HEK293 (cell line): ENCODE data around the gene TIMM10.

Experiments used
- CTCF ChIP-seq: fragments of 450-650 bp; formaldehyde crosslinking; IDR thresholded peaks from 2 replicates; pipeline ENCODE4 v1.5.1; 2016; ENCODE audit warnings: missing biosample characterization, missing genetic modification characterization
- ZNF138 ChIP-seq: fragments of 450-650 bp; formaldehyde crosslinking; IDR thresholded peaks from 2 replicates; pipeline ENCODE4 v1.5.1; 2016; ENCODE audit warnings: missing biosample characterization, missing genetic modification characterization, borderline replicate concordance
- TF ChIP-seq, protein P1 (sequence below): fragments of 450-650 bp; formaldehyde crosslinking; IDR thresholded peaks from 2 replicates; pipeline ENCODE4 v1.5.1; 2016; ENCODE audit warnings: missing biosample characterization, missing genetic modification characterization

- TF ChIP-seq ZNF138 (tag by site-specific recombination) (no peak), CTCF (tag by site-specific recombination) (no peak)
- TF ChIP-seq, protein P1, sequence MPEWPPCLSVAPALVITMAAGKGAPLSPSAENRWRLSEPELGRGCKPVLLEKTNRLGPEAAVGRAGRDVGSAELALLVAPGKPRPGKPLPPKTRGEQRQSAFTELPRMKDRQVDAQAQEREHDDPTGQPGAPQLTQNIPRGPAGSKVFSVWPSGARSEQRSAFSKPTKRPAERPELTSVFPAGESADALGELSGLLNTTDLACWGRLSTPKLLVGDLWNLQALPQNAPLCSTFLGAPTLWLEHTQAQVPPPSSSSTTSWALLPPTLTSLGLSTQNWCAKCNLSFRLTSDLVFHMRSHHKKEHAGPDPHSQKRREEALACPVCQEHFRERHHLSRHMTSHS (tag by site-specific recombination), result no peak
These were observed 17.7 kb downstream of the TIMM10 start for GRCh38 chr11:57512646-57513451.
